ENCODE data around the gene TRIM17. TPM values are rescaled to one million over a fixed set of nuclear protein-coding genes. Genes with fewer than 3 reads are reported as not detected.

Gene TRIM17
- total and polyA plus RNA-seq, 9 donors = 0.72 to 10.0 (median 3.0) TPM

DNA sequence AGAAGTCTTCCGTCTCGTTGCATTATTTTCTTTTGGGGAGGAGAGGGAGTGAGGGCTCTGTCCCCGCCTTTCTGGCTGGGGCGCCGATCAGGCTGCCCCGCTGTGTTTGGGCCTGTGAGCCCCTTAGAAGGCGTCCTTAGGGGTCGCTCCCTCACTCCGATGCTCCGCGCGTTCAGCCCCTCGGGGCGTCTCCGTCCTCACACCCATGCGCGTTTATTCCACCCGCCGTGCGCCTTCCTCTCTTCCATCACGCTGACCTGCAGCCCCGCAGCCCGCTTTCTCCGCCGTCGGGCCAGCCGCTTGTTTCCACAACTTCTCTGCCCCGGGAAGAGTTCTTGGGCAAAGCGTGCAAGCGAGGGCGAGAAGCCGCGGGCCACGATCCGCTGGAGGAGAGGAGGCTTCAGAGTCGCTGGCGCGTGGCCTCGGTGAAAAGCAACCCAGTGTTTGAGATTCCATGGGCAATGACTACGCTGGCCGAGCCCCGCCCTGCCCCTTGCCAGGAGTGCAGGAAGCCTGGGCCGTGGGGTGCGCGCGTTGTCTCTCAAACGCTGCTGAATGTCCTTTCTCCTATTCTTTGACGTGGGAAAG lies 37.7 kb downstream of the TRIM17 start:
- no peaks in the 10 kb centered on the region for H3K9me3 ChIP-seq
- intact Hi-C loops (cut with DNase I) = loop anchor here in 1 of 4 donors (10.0 kb wide), 1 partner anchor 76 kb away; a partner anchor contains a TSS
- peaks cover 14% of the 10 kb centered on the region for H3K4me1 ChIP-seq (ENCODE audit: insufficient read depth)
- TF ChIP-seq POLR2A (IDR thresholded peaks at IDR 0.05) = no peak
- TF ChIP-seq, protein P1, sequence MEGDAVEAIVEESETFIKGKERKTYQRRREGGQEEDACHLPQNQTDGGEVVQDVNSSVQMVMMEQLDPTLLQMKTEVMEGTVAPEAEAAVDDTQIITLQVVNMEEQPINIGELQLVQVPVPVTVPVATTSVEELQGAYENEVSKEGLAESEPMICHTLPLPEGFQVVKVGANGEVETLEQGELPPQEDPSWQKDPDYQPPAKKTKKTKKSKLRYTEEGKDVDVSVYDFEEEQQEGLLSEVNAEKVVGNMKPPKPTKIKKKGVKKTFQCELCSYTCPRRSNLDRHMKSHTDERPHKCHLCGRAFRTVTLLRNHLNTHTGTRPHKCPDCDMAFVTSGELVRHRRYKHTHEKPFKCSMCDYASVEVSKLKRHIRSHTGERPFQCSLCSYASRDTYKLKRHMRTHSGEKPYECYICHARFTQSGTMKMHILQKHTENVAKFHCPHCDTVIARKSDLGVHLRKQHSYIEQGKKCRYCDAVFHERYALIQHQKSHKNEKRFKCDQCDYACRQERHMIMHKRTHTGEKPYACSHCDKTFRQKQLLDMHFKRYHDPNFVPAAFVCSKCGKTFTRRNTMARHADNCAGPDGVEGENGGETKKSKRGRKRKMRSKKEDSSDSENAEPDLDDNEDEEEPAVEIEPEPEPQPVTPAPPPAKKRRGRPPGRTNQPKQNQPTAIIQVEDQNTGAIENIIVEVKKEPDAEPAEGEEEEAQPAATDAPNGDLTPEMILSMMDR (IDR thresholded peaks at IDR 0.05) = peak in 1 of 3 donors; percentile 4
- DNase-seq = peak in 3 of 5 donors; percentile 34 to 59 (median 50)
- H3K27ac ChIP-seq = peak overlapping the region; percentile 54 to 62
- peak overlapping the region; percentile 26 for H3K4me3 ChIP-seq
- H3K36me3 ChIP-seq = no peaks in the 10 kb centered on the region
- no peaks in the 10 kb centered on the region for H3K27me3 ChIP-seq
- 3 to 8% (median 5%) methylated on average over 46 to 48 of the region's 48 CpGs for WGBS, 3 donors

DNA sequence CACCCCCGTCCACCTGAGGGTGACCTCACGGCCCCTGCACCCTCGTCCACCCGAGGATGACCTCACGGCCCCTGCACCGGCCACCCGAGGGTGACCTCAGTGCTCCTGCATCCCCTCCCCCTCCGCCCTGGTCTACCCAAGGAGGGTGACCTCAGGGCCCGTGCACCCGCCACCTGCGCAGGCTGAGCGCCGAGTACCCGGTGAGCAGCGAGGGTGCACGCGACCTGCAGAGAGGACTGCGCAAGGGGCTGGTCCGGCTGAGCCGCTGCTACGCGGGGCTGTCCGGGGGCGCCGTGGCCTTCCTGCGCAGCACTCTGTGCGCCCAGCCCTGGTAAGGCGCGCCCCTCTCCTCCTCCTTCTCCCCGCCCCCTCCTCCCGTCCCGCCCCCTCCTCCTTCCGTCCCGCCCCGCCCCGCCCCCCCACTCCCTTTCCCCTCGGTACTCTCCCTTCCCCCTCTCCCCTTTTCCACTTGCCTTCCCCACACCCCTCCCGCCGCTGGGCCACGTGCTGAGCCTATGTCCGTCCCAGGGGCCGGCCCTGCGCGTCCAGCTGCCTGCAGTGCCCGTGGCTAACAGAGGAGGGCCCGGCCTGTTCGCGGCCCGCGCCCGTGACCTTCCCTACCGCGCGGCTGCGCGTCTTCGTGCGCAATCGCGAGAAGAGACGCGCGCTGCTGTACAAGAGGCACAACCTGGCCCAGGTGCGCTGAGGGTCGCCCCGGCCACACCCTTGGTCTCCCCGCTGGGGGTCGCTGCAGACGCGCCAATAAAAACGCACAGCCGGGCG lies 38.4 kb downstream of the TRIM17 start:
- Histone ChIP-seq H3K4me3 (peak overlapping the region; percentile 26), H3K27ac (peak overlapping the region; percentile 54 to 62), H3K4me1 (ENCODE audit: insufficient read depth) (peaks cover 14% of the 10 kb centered on the region), H3K9me3 (no peaks in the 10 kb centered on the region), H3K27me3 (no peaks in the 10 kb centered on the region), H3K36me3 (no peaks in the 10 kb centered on the region)
- intact Hi-C loops (cut with DNase I) = loop anchor here in 1 of 4 donors (10.0 kb wide), 1 partner anchor 77 kb away; a partner anchor contains a TSS
- 4 to 7% (median 7%) methylated on average over 67 to 71 of the region's 73 CpGs for WGBS, 3 donors
- DNase-seq = peak; percentile 79 to 90 (median 84)
- TF ChIP-seq POLR2A (IDR thresholded peaks at IDR 0.05) (no peak), EP300 (IDR thresholded peaks at IDR 0.05) (no peak)
- TF ChIP-seq, protein P1 (IDR thresholded peaks at IDR 0.05) = peak; percentile 35 to 91 (median 77)

DNA sequence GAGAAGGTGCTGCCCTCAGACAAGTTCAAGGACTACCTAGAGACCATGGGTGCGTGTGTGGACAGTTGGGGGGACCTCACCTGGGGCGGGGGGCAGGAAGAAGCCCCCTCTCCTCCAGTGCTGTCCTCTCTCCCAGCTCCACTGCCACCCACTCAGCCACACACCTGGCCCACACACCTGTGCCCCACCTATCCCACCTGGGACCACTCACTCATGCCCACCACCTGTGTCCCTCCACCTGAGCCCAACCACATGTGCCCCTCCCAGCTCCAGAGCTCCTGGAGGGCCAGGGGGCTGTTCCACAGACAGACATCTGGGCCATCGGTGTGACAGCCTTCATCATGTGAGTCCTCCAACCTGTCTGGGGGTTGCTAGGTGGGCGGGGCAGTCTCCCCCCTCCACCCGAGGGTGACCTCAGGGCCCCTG lies 39.0 kb downstream of the TRIM17 start:
- 68 to 74% (median 72%) methylated on average over 5 of the region's 5 CpGs for WGBS, 3 donors
- no peaks in the 10 kb centered on the region for H3K27me3 ChIP-seq
- no peaks in the 10 kb centered on the region for H3K9me3 ChIP-seq
- no peaks in the 10 kb centered on the region for H3K36me3 ChIP-seq
- H3K27ac ChIP-seq = peak overlapping the region in 1 of 2 donors; percentile 62
- no peak for DNase-seq
- peaks cover 14% of the 10 kb centered on the region for H3K4me1 ChIP-seq (ENCODE audit: insufficient read depth)
- TF ChIP-seq EP300 (IDR thresholded peaks at IDR 0.05) = no peak
- no peak for TF ChIP-seq POLR2A (IDR thresholded peaks at IDR 0.05)
- TF ChIP-seq, protein P1 (IDR thresholded peaks at IDR 0.05) = no peak
- no peak overlapping the region for H3K4me3 ChIP-seq
- intact Hi-C loops (cut with DNase I) = loop anchor here in 1 of 4 donors (10.0 kb wide), 1 partner anchor 77 kb away; a partner anchor contains a TSS

DNA sequence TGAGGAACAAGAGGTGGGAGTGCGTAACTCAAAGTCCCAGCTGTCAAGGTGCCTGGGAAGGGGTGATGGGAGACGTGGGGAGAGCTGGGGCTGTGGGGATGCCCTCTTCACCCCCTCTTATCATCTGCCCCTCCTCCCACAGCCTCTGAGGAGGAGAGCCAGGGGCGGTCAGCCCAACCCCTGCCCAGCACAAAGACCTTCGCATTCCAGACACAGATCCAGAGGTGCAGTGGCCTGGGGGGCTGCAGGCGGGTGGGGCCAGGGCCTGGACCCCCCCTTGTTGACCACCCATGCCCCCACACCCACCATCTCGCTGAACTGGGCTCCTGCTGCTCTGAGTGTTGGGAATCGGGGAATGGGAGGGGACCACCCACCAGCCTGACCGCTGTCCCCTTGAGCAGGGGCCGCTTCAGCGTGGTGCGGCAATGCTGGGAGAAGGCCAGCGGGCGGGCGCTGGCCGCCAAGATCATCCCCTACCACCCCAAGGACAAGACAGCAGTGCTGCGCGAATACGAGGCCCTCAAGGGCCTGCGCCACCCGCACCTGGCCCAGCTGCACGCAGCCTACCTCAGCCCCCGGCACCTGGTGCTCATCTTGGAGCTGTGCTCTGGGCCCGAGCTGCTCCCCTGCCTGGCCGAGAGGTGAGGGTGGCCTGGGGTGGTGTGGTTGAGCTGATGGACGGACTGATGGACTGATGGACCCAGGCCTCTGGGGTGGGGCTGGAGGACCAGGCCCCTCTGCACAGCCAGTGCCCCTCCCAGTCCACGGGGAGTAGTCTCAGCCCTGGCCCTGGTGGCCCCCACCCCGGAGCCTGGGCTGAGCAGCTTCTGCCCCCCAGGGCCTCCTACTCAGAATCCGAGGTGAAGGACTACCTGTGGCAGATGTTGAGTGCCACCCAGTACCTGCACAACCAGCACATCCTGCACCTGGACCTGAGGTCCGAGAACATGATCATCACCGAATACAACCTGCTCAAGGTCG lies 39.7 kb downstream of the TRIM17 start:
- Histone ChIP-seq H3K9me3 (no peaks in the 10 kb centered on the region), H3K27ac (no peak overlapping the region), H3K36me3 (no peaks in the 10 kb centered on the region), H3K4me3 (no peak overlapping the region), H3K27me3 (no peaks in the 10 kb centered on the region), H3K4me1 (ENCODE audit: insufficient read depth) (peaks cover 14% of the 10 kb centered on the region)
- TF ChIP-seq, protein P1 (IDR thresholded peaks at IDR 0.05) = no peak
- TF ChIP-seq POLR2A (IDR thresholded peaks at IDR 0.05) (no peak), EP300 (IDR thresholded peaks at IDR 0.05) (no peak)
- peak in 3 of 5 donors; percentile 16 to 50 (median 31) for DNase-seq
- intact Hi-C loops (cut with DNase I) = loop anchor here in 1 of 4 donors (10.0 kb wide), 1 partner anchor 78 kb away; a partner anchor contains a TSS
- WGBS, 3 donors = 93 to 96% (median 94%) methylated on average over 19 to 31 of the region's 31 CpGs
